Thymus (tissue), 11 donors: ENCODE measurements around the gene CD247. TPM values are rescaled to one million over a fixed set of nuclear protein-coding genes. Genes with fewer than 3 reads are reported as not detected.

Source experiments
- DNase-seq, 9 donors: peaks; one replicate each; pipeline ENCODE4 v3.0.0-alpha.2; 2013; ENCODE audit warnings: low spot score in 9 of 9, low read depth in 6 of 9, missing footprints in 1 of 9
- H3K27ac ChIP-seq, 2 donors: one replicate each; pipeline ENCODE4 v1.5.1; 2013; ENCODE audit warnings: control low read depth in 1 of 2, low read depth in 1 of 2, low read length in 1 of 2, mild to moderate bottlenecking in 1 of 2, moderate library complexity in 1 of 2
- H3K27me3 ChIP-seq, 2 donors: one replicate each; pipeline ENCODE4 v1.5.1; 2013; ENCODE audit warnings: low read length in 1 of 2; ENCODE audit not compliant: control insufficient read depth in 2 of 2, insufficient read depth in 1 of 2
- H3K36me3 ChIP-seq, 2 donors: one replicate each; pipeline ENCODE4 v1.5.1; 2013; ENCODE audit warnings: low read length in 1 of 2, mild to moderate bottlenecking in 1 of 2, moderate library complexity in 1 of 2; ENCODE audit not compliant: control insufficient read depth in 2 of 2, insufficient read depth in 2 of 2
- H3K4me1 ChIP-seq, 2 donors: one replicate each; pipeline ENCODE4 v1.5.1; 2013; ENCODE audit warnings: low read length in 2 of 2; ENCODE audit not compliant: control insufficient read depth in 2 of 2, insufficient read depth in 2 of 2
- H3K4me3 ChIP-seq, 2 donors: one replicate each; pipeline ENCODE4 v1.5.1; 2013; ENCODE audit warnings: low read length in 2 of 2, control low read depth in 1 of 2, mild to moderate bottlenecking in 1 of 2
- H3K9me3 ChIP-seq, 2 donors: one replicate each; pipeline ENCODE4 v1.5.1; 2013; ENCODE audit warnings: low read length in 1 of 2, mild to moderate bottlenecking in 1 of 2; ENCODE audit not compliant: control insufficient read depth in 2 of 2, insufficient read depth in 1 of 2
- WGBS: extraction: QIAGEN DNeasy Blood & Tissue Kit; methylation state at CpG from one replicate; pipeline ENCODE4 v1.1.7; 2013; 5-methylcytosine and 5-hydroxymethylcytosine counted together
- polyA plus RNA-seq: library from polyadenylated mRNA; stranded (reverse); fragments of 200-250 nt; gene quantifications from one replicate; pipeline ENCODE4 v1.2.3, GENCODE V29; 2013
- total RNA-seq: library from RNA; stranded (reverse); fragments of 120-200 nt; gene quantifications from one replicate; pipeline ENCODE4 v1.2.4, GENCODE V29; 2013
- donor health status: healthy.

CD247 gene
- total and polyA plus RNA-seq, 2 donors, result 114 to 252 TPM

DNA sequence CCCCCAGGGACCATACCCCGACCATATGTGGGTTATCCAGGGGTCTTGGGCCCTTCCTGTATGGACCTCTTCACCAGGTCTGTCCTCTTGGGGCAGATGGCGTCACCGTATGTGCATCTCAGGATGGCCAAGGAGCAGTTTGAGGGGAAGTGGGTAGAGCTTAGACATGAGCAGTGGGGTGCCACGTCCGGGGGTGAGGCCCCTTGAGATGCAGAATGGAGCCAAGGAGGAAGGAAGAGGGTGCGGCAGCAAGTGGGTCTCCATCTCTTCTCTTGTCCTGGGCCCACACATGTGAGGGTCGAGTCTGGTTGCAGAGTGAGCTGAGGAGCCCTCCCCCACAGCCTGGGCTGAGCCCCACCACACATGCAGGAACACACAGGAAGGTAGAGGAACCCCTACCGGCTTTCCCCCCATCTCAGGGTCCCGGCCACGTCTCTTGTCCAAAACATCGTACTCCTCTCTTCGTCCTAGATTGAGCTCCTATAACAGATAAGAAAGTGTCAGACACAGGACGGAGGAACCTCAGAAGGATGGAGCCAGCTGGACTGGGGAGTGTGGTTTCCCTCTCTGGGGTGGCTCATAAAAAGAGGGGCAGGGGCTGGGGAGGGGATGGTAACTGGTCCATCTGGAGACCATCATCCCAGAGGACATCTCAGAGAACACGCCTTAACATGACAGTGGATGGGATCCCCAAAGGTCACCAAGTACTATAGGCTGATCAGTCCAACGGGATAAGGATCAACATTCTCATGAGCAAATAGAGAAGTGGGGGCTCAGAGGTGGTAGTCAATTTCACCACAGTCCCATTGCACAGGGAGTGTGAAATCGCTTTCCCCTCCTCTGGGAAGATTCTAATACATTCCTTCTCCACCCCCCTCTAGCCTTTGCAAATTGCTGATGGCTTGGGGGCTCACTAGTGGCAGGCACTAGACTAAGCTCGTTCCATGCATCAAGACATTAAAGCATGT lies 79.9 kb downstream of the CD247 start:
- H3K4me1 ChIP-seq, result peaks cover 13 to 48% of the 10 kb centered on the region in 2 donors
- no peak for DNase-seq
- H3K9me3 ChIP-seq, result peaks cover 0 to 3% of the 10 kb centered on the region in 2 donors
- H3K27ac ChIP-seq, result no peak overlapping the region
- 81% methylated on average over 17 of the region's 17 CpGs for WGBS
- H3K27me3 ChIP-seq, result no peaks in the 10 kb centered on the region
- H3K4me3 ChIP-seq, result no peak overlapping the region
- peaks cover 66 to 83% of the 10 kb centered on the region in 2 donors for H3K36me3 ChIP-seq

DNA sequence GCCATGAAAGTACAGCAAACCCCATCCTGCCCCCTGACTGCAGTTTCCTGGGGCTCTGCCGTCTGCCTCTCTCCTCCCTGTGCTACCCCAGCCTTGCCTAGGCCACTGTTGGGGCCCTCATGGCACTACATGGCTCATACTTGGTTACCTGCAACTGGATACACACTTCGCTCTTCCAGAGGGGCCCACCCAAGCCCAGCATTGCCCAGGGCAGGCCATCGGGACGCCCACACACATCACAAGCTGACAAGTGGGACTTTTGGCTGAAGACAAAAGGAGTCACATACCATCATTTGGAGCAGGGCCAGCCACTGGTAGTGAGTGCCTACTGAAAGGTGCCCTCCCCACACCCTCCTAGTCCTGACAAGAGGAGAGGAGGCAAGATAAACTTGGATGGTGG lies 82.8 kb downstream of the CD247 start:
- H3K4me1 ChIP-seq, result peaks cover 5 to 31% of the 10 kb centered on the region in 2 donors
- 96% methylated on average over 4 of the region's 4 CpGs for WGBS
- no peak for DNase-seq
- H3K27ac ChIP-seq, result no peak overlapping the region
- H3K4me3 ChIP-seq, result no peak overlapping the region
- H3K9me3 ChIP-seq, result peaks cover 0 to 5% of the 10 kb centered on the region in 2 donors
- no peaks in the 10 kb centered on the region for H3K27me3 ChIP-seq
- H3K36me3 ChIP-seq, result peaks cover 82 to 92% of the 10 kb centered on the region in 2 donors

DNA sequence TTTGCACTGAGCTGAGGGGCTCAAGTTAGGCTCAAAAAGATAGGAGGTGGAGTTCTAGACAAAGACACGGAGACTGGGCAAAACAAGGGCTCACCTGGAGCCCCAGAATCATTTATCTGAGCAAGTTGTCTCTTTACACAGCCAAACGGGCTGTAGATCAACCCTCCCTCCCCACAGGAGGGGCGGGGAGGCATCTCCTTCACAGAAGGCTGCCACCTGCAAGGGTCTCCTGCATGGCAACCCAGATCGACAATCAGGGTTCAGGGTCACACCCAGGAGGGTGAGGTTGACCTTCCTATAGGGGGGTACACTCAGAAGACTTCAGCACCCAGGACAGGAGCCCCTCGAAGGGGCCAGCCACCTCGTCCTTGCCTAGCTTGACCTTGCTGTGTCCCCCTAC lies 84.0 kb downstream of the CD247 start:
- whole genome bisulfite sequencing, result 92% methylated on average over 6 of the region's 6 CpGs
- peaks cover 82 to 92% of the 10 kb centered on the region in 2 donors for H3K36me3 ChIP-seq
- no peaks in the 10 kb centered on the region for H3K27me3 ChIP-seq
- H3K27ac ChIP-seq, result no peak overlapping the region
- peaks cover under 1 to 19% of the 10 kb centered on the region in 2 donors for H3K4me1 ChIP-seq
- DNase-seq, result no peak
- peaks cover 0 to 4% of the 10 kb centered on the region in 2 donors for H3K9me3 ChIP-seq
- no peak overlapping the region for H3K4me3 ChIP-seq

DNA sequence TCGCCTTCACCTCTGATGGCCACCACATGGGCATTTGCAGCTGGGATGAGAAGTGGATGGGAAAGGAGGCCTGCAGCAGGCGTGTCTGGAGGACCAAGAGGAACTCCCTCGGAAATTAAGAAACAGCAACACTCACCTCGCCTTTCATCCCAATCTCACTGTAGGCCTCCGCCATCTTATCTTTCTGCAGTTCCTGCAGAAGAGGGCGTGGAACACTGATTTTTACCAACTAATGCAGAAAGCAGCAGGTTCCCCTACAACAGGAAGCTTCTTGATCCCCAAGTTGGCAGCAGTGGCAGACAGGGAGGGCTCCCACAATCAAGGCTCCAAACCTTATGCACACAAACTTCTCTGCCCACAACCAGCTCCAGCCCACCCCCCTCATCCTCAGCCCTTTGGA lies 84.4 kb downstream of the CD247 start:
- Histone ChIP-seq H3K9me3 (peaks cover 0 to 2% of the 10 kb centered on the region in 2 donors), H3K36me3 (peaks cover 83 to 92% of the 10 kb centered on the region in 2 donors), H3K27ac (no peak overlapping the region), H3K27me3 (no peaks in the 10 kb centered on the region), H3K4me3 (no peak overlapping the region), H3K4me1 (peaks cover 0 to 15% of the 10 kb centered on the region in 2 donors)
- no peak for DNase-seq
- 98% methylated on average over 6 of the region's 6 CpGs for WGBS

DNA sequence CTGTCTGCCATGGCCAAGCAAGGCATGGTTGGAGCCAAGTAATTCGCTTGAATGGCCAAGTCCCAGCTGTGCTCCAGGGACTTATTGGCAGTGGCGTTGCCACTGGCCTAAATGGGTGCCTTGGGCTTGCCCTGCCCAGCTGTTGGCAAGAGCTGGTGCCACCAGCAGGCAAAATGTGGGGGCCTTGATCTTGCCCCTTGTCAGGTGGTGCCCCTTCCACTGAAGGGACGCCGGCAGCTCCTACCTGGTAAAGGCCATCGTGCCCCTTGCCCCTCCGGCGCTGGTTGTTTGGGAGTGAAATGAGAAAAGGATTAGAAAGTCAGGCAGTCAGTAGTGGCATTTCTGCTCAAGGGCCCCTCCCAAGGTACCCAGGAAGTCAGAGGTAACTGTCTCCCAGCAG lies 85.5 kb downstream of the CD247 start:
- DNase-seq, result no peak
- H3K4me1 ChIP-seq, result peaks cover 0 to 5% of the 10 kb centered on the region in 2 donors

DNA sequence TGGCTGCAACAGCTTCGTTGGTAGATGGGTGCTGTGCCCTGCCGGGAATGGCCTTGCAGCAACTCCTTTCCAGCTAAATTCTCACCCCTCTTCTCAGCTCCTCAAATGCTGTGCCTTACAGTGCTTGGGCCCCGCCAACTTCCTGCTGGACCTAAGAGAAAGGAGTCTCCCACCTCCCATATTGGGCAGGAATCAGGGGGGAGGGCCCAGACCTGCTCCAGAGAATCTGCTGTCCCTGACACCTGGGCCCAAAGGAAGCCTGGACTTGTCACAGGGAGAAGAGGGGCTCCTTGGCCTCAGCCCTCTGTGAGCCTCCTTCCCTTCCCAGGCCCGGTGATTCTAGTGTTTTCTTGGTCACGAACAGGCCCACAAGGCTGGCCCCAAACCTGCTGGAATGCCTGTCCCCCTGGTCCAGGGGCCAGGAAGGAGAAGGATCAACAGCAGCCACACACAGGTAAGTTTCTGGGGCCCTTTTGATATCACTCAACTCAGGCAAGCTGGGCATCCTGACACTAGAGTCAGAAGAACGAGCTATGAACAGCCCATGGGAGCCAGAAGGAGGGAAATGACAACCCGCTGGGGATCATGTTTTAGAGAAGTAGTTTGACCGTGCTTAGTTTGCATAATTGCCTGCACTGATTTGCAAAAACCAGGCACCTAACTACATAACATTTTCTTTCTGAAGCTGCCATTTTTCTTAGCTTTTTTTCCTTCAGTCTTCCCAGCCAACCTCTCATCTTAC lies 86.2 kb downstream of the CD247 start:
- Histone ChIP-seq H3K4me3 (no peak overlapping the region), H3K27me3 (no peaks in the 10 kb centered on the region), H3K27ac (no peak overlapping the region), H3K36me3 (peaks cover 72 to 78% of the 10 kb centered on the region in 2 donors), H3K9me3 (peaks cover 0 to 2% of the 10 kb centered on the region in 2 donors), H3K4me1 (peaks cover 0 to 5% of the 10 kb centered on the region in 2 donors)
- WGBS, result 97% methylated on average over 8 of the region's 8 CpGs
- DNase-seq, result no peak

More for the DNA sequence above, 85.5 kb downstream of the CD247 start:
- Histone ChIP-seq H3K9me3 (peaks cover 0 to 2% of the 10 kb centered on the region in 2 donors), H3K36me3 (peaks cover 73 to 82% of the 10 kb centered on the region in 2 donors), H3K27ac (no peak overlapping the region), H3K27me3 (no peaks in the 10 kb centered on the region), H3K4me3 (no peak overlapping the region)
- WGBS, result 98% methylated on average over 7 of the region's 7 CpGs

DNA sequence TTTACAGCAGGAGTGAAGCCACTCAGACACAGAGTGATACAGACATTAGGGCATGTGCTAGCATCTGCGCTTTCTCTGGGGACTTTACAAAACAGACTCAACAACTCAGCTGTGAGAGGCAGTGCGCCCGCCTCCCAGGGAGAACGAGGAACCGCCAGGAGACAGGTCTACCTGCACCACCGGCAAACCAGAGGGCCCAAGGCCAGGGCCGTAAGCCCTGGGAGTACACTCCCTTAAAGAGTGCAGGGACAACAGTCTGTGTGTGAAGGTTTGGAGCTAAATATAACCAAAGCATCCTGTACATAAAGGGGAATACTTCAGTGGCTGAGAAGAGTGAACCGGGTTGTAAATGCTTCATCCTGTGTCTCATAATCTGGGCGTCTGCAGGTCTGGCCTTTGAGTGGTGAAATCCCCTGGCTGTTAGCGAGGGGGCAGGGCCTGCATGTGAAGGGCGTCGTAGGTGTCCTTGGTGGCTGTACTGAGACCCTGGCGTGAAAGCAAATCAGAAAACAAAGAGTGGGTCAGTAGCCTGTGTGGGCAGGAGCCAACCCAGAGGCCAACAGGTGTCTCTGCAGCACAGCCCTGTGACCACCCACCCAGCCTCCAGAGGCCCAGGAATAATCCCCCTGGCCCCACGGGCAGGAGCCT lies 86.9 kb downstream of the CD247 start:
- no peak for DNase-seq
- H3K4me3 ChIP-seq, result no peak overlapping the region
- 93% methylated on average over 14 of the region's 14 CpGs for WGBS
- H3K9me3 ChIP-seq, result peaks cover 0 to 2% of the 10 kb centered on the region in 2 donors
- H3K36me3 ChIP-seq, result peaks cover 67 to 76% of the 10 kb centered on the region in 2 donors
- no peaks in the 10 kb centered on the region for H3K27me3 ChIP-seq
- H3K27ac ChIP-seq, result no peak overlapping the region
- H3K4me1 ChIP-seq, result peaks cover 0 to 5% of the 10 kb centered on the region in 2 donors

DNA sequence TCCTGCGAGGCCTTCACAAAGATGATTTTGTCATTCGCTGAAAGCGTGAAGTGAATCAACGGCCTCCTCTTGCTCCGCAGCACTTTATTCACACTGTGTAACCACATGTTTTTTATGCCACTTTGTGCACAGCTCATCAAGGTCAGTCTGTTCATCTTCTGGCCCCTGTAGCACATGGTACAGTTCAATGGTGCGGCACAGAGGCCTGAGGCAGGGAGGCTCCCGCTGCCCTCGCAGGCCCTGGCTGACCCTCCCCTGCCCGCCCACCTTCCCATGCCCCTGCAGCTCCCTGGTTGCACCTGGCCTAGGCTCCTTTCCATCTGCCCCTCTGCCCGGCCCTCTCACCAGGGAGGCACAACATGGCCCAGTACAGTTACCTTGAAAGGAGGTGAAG lies 87.5 kb downstream of the CD247 start:
- peaks cover 0 to 5% of the 10 kb centered on the region in 2 donors for H3K4me1 ChIP-seq
- H3K27me3 ChIP-seq, result no peaks in the 10 kb centered on the region
- H3K36me3 ChIP-seq, result peaks cover 65 to 71% of the 10 kb centered on the region in 2 donors
- H3K4me3 ChIP-seq, result no peak overlapping the region
- WGBS, result 97% methylated on average over 10 of the region's 10 CpGs
- no peak overlapping the region for H3K27ac ChIP-seq
- H3K9me3 ChIP-seq, result peaks cover 0 to 2% of the 10 kb centered on the region in 2 donors
- DNase-seq, result no peak
